IMR-90 (cell line): ENCODE results near the gene OPN1LW.

ENCODE experiments used
- BHLHE40 ChIP-seq: fragments of 150-350 bp; IDR thresholded peaks from 2 replicates; pipeline ENCODE4 v1.6.1; 2016; ENCODE audit warnings: mild to moderate bottlenecking, low read depth, low read length
- CEBPB ChIP-seq: IDR thresholded peaks from 2 replicates; pipeline ENCODE4 v1.6.1; 2012; ENCODE audit warnings: low read depth, low read length, improper control_type of control experiment
- CTCF ChIP-seq: conservative IDR thresholded peaks from 2 replicates; pipeline ENCODE4 v1.5.1; 2012; ENCODE audit warnings: mild to moderate bottlenecking, low read depth, low read length, improper control_type of control experiment
- ELK1 ChIP-seq: fragments of 150-350 bp; IDR thresholded peaks from 2 replicates; pipeline ENCODE4 v1.6.1; 2016; ENCODE audit warnings: low read depth, mild to moderate bottlenecking, low read length, moderate library complexity, borderline replicate concordance
- MAZ ChIP-seq: IDR thresholded peaks from 2 replicates; pipeline ENCODE4 v1.6.1; 2012; ENCODE audit warnings: low read depth, mild to moderate bottlenecking, low read length, improper control_type of control experiment, moderate library complexity, borderline replicate concordance
- NFE2L2 ChIP-seq: fragments of 150-350 bp; IDR thresholded peaks from 2 replicates; pipeline ENCODE4 v1.6.1; 2016; ENCODE audit warnings: low read depth, mild to moderate bottlenecking, low read length
- POLR2A ChIP-seq: IDR thresholded peaks from 2 replicates; pipeline ENCODE4 v1.6.1; 2012; ENCODE audit warnings: mild to moderate bottlenecking, low read depth, low read length
- RAD21 ChIP-seq: IDR thresholded peaks from 2 replicates; pipeline ENCODE4 v1.6.1; 2012; ENCODE audit warnings: low read length, improper control_type of control experiment
- RFX5 ChIP-seq: IDR thresholded peaks from 2 replicates; pipeline ENCODE4 v1.8.0; 2012; ENCODE audit warnings: low read depth, mild to moderate bottlenecking, low read length, moderate library complexity

- TF ChIP-seq CTCF = no peak
- TF ChIP-seq BHLHE40 = no peak
- TF ChIP-seq RAD21 = no peak
- no peak for TF ChIP-seq NFE2L2
- TF ChIP-seq POLR2A = no peak
- TF ChIP-seq CEBPB = no peak
- TF ChIP-seq RFX5 = no peak
- TF ChIP-seq MAZ = no peak
- no peak for TF ChIP-seq ELK1
These were observed 17.9 kb upstream of the OPN1LW start for GRCh38 chrX:154126101-154126500.
